CD4-positive, alpha-beta T cell (primary cell): ENCODE results near the gene SRGAP1. TPM values are rescaled to one million over a fixed set of nuclear protein-coding genes. Genes with fewer than 3 reads are reported as not detected.

Experiments used
- ATAC-seq: fragments of 200-7000 bp; cut with Tn5 transposase; one replicate; pipeline ENCODE4 v1.10.0; 2022; ENCODE audit warnings: mild to moderate bottlenecking; ENCODE audit not compliant: poor library complexity
- CTCF ChIA-PET: fragments of 350-600 bp; sonication (Branson Sonifier 250); formaldehyde crosslinking; loops from one replicate; lab custom pipeline; 2021; ENCODE audit warnings: antibody characterized with exemption, inconsistent platforms; lab: Charles Lee
- POLR2A ChIA-PET: fragments of 350-600 bp; sonication (Branson Sonifier 250); formaldehyde crosslinking; loops from one replicate; lab custom pipeline; 2021; ENCODE audit warnings: antibody characterized with exemption, inconsistent platforms; lab: Charles Lee
- DNase-seq, 14 experiments: peaks; one replicate each; pipeline ENCODE4 v3.0.0-alpha.2; 2013 to 2020; ENCODE audit warnings: mixed read lengths in 2 of 14
- H3K27ac ChIP-seq, 2 donors: one replicate each; pipeline versions ENCODE4 v1.5.1 to v1.7.0; 2013; ENCODE audit warnings: low read length in 2 of 2, low read depth in 1 of 2, mild to moderate bottlenecking in 1 of 2
- H3K27me3 ChIP-seq, 2 experiments: 1 replicate in 1 of 2; 2 replicates in 1 of 2; pipeline versions ENCODE4 v1.6.1 to v1.7.0; 2013; ENCODE audit warnings: low read length in 2 of 2, control low read depth in 1 of 2, mild to moderate bottlenecking in 1 of 2, moderate library complexity in 1 of 2; ENCODE audit not compliant: insufficient read depth in 2 of 2, control insufficient read depth in 1 of 2
- H3K36me3 ChIP-seq: one replicate; pipeline ENCODE4 v1.6.1; 2013; ENCODE audit warnings: low read length, control low read depth; ENCODE audit not compliant: insufficient read depth
- H3K4me1 ChIP-seq: one replicate; pipeline ENCODE4 v1.6.1; 2013; ENCODE audit warnings: low read length, control low read depth; ENCODE audit not compliant: insufficient read depth
- H3K4me3 ChIP-seq: one replicate; pipeline ENCODE4 v1.5.1; 2013; ENCODE audit warnings: mild to moderate bottlenecking, low read length, moderate library complexity
- H3K9me3 ChIP-seq, 2 experiments: 1 replicate in 1 of 2; 2 replicates in 1 of 2; pipeline versions ENCODE4 v1.6.1 to v1.7.0; 2013; ENCODE audit warnings: low read length in 2 of 2, mild to moderate bottlenecking in 2 of 2, control low read depth in 1 of 2, moderate library complexity in 1 of 2; ENCODE audit not compliant: control insufficient read depth in 1 of 2, insufficient read depth in 1 of 2
- H3K27ac Mint-ChIP-seq: one replicate; pipeline ENCODE4 v1.8.0; 2020; ENCODE audit warnings: mixed read lengths
- H3K27me3 Mint-ChIP-seq: one replicate; pipeline ENCODE4 v1.8.0; 2021; ENCODE audit warnings: mixed read lengths
- H3K36me3 Mint-ChIP-seq: one replicate; pipeline ENCODE4 v1.8.0; 2021; ENCODE audit warnings: low read depth, mixed read lengths
- H3K4me1 Mint-ChIP-seq: one replicate; pipeline ENCODE4 v1.8.0; 2021; ENCODE audit warnings: low read depth, mixed read lengths
- H3K4me3 Mint-ChIP-seq: one replicate; pipeline ENCODE4 v1.8.0; 2020; ENCODE audit warnings: mild to moderate bottlenecking, mixed read lengths
- H3K9me3 Mint-ChIP-seq: one replicate; pipeline ENCODE4 v1.8.0; 2020; ENCODE audit warnings: mixed read lengths
- intact Hi-C, 2 experiments: fragments of 100-400 bp; cut with DNase I in 1 of 2; cut with micrococcal nuclease in 1 of 2; formaldehyde crosslinking; loops; one replicate each; pipeline versions ENCODE4 v1.15.1 to v1.9.0; 2023 to 2025; cut with DNase I, micrococcal nuclease
- total RNA-seq, 174 experiments: library from RNA in 2 of 174; stranded (reverse) in 2 of 174; gene quantifications; one replicate each; pipeline ENCODE4 v1.2.3 and lab custom pipeline; 2021 to 2026
- TF ChIP-seq, protein P1 (sequence below): fragments of 200-600 bp; IDR thresholded peaks from one replicate; pipeline ENCODE4 v1.8.0; 2022; ENCODE audit warnings: antibody characterized with exemption, mild to moderate bottlenecking

Gene SRGAP1
- total RNA-seq, 2 experiments from 2014 or later = 0.03 TPM; not detected in 1

DNA sequence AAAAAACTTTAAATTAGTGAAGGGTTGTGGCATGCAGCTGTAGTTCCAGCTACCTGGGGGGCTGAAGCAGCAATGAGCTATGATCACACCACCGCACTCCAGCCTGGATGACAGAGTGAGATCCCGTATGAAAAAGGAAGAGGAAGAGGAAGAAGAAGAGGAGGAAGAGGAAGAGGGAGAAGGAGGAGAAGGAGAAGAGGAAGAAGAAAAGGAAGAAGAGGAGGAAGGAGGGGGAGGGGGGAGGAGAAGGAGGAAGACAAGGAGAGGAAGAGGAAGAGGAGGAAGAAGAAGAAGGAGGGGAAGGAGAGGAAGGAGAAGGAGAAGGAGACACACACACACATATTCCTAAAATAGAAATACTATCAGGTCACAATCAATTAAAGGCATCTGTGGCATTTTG lies 32.7 kb upstream of the SRGAP1 start:
- peaks cover 15% of the 10 kb centered on the region for H3K4me1 Mint-ChIP-seq
- CTCF ChIA-PET = interaction anchor here (0.6 kb wide), 1 partner anchor 426 kb away, joined by 6 read pairs; no protein-coding TSS in a partner anchor

DNA sequence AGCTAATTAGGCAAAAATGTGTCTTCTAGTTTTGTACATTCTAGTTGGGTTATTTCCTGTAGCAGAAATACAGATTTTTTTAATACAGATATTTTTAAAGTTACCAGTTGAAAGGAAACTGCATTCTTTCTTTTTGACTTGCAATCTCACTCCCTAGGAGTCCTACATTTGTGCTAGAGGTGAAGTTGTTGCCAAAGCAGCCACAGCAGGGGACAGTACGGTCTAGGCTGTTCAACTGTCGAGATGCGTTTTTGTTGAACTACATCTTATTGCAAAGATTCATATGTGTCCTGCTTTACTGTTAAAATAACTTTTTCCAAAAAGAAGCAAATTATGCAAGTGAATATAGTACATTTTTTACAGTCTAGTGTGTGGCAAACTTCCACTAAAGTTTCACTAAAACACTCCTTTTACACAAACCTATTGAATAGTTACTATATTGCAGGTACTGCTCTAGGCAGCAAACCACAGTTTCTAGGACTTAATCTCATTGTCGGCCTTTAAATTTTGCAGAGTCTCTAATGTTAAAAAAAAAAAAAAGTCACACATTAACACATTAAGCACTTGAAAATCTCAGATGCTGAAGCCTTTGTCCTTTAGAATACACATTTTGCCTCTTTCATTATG lies 30.2 kb upstream of the SRGAP1 start:
- ChIA-PET POLR2A (interaction anchor here (0.6 kb wide), 1 partner anchor 49 kb away, joined by 3 read pairs; no protein-coding TSS in a partner anchor), CTCF (no interaction called here)
- Histone ChIP-seq H3K4me1 (peaks cover 11% of the 10 kb centered on the region), H3K36me3 (no peaks in the 10 kb centered on the region), H3K27ac (peak overlapping the region in 1 of 2 donors; percentile 35), H3K4me3 (no peak overlapping the region), H3K27me3 (no peaks in the 10 kb centered on the region), H3K9me3 (no peaks in the 10 kb centered on the region)
- H3K4me1 Mint-ChIP-seq = peaks cover 15% of the 10 kb centered on the region
- H3K27ac Mint-ChIP-seq = peak overlapping the region; percentile 79
- intact Hi-C loops = no loop called here
- peak overlapping the region; percentile 23 for H3K4me3 Mint-ChIP-seq
- ATAC-seq (no peak), DNase-seq (peak in 1 of 14 experiments; percentile 5)
- no peaks in the 10 kb centered on the region for H3K9me3 Mint-ChIP-seq
- no peaks in the 10 kb centered on the region for H3K27me3 Mint-ChIP-seq
- TF ChIP-seq, protein P1, sequence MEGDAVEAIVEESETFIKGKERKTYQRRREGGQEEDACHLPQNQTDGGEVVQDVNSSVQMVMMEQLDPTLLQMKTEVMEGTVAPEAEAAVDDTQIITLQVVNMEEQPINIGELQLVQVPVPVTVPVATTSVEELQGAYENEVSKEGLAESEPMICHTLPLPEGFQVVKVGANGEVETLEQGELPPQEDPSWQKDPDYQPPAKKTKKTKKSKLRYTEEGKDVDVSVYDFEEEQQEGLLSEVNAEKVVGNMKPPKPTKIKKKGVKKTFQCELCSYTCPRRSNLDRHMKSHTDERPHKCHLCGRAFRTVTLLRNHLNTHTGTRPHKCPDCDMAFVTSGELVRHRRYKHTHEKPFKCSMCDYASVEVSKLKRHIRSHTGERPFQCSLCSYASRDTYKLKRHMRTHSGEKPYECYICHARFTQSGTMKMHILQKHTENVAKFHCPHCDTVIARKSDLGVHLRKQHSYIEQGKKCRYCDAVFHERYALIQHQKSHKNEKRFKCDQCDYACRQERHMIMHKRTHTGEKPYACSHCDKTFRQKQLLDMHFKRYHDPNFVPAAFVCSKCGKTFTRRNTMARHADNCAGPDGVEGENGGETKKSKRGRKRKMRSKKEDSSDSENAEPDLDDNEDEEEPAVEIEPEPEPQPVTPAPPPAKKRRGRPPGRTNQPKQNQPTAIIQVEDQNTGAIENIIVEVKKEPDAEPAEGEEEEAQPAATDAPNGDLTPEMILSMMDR = no peak
- peaks cover 4% of the 10 kb centered on the region for H3K36me3 Mint-ChIP-seq

More for the DNA sequence above, 32.7 kb upstream of the SRGAP1 start:
- DNase-seq (no peak), ATAC-seq (no peak)
- Mint-ChIP-seq H3K27me3 (no peaks in the 10 kb centered on the region), H3K36me3 (peaks cover 8% of the 10 kb centered on the region), H3K27ac (no peak overlapping the region), H3K9me3 (no peaks in the 10 kb centered on the region), H3K4me3 (no peak overlapping the region)
- H3K9me3 ChIP-seq = no peaks in the 10 kb centered on the region
- no peak overlapping the region for H3K4me3 ChIP-seq
- H3K27me3 ChIP-seq = no peaks in the 10 kb centered on the region
- TF ChIP-seq, protein P1 = no peak
- POLR2A ChIA-PET = interaction anchor here (0.6 kb wide), 1 partner anchor 11 kb away, joined by 3 read pairs; no protein-coding TSS in a partner anchor
- intact Hi-C loops = no loop called here
- no peak overlapping the region for H3K27ac ChIP-seq
- H3K4me1 ChIP-seq = peaks cover 11% of the 10 kb centered on the region
- peaks cover 5% of the 10 kb centered on the region for H3K36me3 ChIP-seq

DNA sequence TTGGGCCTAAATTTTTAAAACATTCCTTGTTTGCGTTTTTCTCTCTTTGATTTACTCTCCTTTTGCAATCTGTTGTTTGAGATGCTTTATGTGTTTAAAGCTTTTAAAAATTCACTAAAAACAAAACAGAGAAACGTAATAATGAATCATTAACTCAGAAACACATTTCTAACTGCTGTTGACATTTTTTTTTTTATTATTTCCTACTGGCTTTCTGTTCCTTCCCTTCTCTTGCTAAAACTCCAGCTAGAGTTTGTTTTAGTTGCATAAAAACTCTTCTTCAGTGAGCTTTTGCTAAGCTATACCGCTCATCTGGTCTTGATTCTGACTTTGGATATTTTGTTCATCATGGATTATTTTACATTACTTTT lies 29.0 kb upstream of the SRGAP1 start:
- H3K27ac Mint-ChIP-seq = no peak overlapping the region
- peaks cover 11% of the 10 kb centered on the region for H3K4me1 ChIP-seq
- no peak overlapping the region for H3K4me3 Mint-ChIP-seq
- no peak overlapping the region for H3K27ac ChIP-seq
- TF ChIP-seq, protein P1 = no peak
- POLR2A ChIA-PET = no interaction called here
- peaks cover 12% of the 10 kb centered on the region for H3K27me3 Mint-ChIP-seq
- peaks cover 2% of the 10 kb centered on the region for H3K9me3 Mint-ChIP-seq
- CTCF ChIA-PET = no interaction called here
- H3K36me3 ChIP-seq = no peaks in the 10 kb centered on the region
- H3K4me1 Mint-ChIP-seq = peaks cover 15% of the 10 kb centered on the region
- DNase-seq (no peak), ATAC-seq (no peak)
- no peaks in the 10 kb centered on the region for H3K9me3 ChIP-seq
- no peaks in the 10 kb centered on the region for H3K27me3 ChIP-seq
- H3K36me3 Mint-ChIP-seq = no peaks in the 10 kb centered on the region
- intact Hi-C loops = no loop called here
- no peak overlapping the region for H3K4me3 ChIP-seq
